SKM-1 (cell line): ENCODE data around the gene POU4F2.

Experiments used
- DNase-seq: peaks from one replicate; lab custom pipeline; 2025; ENCODE audit not compliant: unreplicated experiment; lab: John Stamatoyannopoulos, UW

POU4F2 gene, protein sequence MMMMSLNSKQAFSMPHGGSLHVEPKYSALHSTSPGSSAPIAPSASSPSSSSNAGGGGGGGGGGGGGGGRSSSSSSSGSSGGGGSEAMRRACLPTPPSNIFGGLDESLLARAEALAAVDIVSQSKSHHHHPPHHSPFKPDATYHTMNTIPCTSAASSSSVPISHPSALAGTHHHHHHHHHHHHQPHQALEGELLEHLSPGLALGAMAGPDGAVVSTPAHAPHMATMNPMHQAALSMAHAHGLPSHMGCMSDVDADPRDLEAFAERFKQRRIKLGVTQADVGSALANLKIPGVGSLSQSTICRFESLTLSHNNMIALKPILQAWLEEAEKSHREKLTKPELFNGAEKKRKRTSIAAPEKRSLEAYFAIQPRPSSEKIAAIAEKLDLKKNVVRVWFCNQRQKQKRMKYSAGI

DNA sequence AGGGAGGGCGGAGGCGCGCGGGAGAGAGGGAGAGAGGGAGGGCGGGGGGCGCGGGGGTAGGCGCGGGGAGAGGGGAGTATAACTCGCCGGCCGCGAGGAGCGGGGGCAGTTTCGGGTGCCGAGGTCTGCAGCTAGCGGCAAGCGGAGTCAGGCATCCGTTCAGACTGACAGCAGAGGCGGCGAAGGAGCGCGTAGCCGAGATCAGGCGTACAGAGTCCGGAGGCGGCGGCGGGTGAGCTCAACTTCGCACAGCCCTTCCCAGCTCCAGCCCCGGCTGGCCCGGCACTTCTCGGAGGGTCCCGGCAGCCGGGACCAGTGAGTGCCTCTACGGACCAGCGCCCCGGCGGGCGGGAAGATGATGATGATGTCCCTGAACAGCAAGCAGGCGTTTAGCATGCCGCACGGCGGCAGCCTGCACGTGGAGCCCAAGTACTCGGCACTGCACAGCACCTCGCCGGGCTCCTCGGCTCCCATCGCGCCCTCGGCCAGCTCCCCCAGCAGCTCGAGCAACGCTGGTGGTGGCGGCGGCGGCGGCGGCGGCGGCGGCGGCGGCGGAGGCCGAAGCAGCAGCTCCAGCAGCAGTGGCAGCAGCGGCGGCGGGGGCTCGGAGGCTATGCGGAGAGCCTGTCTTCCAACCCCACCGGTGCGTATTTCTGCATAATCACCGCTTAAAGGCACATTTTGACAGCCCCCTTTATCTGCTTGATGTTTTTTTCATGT is at the start of gene POU4F2:
POU4F2 (plus strand) TSS at position 108 of the 720 bp plus-strand sequence; CDS start at position 356, 248 bp downstream.
- DNase-seq: no peak

DNA sequence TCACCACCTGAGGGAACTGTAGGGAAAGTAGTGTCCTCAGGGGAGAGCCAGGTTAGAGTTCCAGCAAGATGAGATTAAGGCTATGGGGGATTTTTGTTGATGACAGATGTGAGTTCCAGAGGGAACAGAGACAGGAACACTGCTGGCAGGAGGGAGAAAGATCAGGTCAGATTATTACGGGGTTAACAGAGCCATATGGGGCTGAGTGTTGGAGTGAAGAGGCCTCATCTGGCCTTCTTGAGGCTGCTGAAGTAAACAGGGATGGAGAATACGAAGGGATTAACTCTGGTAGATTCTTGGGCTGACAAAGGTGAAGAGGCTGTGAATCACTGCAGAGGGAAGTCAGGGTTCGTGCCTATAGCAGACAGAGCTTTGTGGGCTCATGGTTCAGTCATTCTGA is 47.9 kb upstream of the POU4F2 start:
- no peak for DNase-seq

DNA sequence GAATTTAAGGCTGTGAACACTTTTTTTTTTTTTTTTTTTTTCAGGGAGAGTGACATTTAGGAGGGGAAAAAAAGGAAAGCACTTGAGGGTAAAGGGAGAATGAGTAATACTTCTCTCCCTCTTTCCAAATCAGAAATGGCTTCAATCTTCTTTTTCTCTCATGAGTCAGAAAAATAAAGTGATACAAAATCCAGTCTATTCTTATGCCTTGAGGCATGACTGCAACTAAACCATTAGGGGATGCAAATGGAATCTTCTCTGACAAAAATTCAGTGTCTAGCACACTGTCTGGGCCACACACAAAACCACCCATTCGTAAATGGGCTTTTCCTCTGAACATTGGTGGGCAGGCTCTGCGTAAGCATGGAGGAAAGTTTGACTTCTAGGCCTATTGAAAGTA is 46.7 kb upstream of the POU4F2 start:
- DNase-seq: no peak

DNA sequence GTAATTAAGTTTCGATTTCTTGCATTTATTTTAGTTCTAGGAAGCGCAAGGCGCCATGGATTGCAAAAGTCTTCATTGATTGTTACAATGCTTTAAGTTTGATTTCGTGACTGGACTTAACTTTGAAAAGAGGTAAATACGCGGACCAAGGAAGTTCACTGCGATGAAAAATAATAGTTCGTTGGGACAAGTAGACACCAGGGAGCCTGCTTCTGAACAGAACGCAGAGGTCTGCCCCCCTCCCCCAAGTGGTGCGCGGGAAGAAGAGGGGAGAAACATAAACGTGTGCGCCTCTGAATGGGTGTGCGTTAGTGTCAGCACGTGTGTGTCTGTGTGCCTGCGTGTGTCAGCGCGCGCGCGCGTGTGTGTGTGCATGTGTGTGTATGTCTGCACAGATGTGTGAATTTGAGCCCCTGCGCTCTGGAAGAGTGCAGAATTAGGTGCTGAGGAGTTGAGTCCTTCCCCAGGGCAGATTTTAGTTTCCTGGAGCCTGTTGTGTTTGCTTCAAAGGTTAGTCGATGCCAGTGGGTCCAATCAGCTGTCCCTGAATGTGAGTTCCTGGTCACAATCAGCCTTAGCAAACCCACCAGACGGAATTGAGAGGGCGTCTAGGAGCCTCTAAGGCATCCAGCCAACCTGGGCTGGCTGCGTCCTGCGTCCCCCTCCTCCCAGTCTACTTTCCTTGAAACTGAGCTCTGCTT is 5.8 kb upstream of the POU4F2 start:
- DNase-seq: no peak

DNA sequence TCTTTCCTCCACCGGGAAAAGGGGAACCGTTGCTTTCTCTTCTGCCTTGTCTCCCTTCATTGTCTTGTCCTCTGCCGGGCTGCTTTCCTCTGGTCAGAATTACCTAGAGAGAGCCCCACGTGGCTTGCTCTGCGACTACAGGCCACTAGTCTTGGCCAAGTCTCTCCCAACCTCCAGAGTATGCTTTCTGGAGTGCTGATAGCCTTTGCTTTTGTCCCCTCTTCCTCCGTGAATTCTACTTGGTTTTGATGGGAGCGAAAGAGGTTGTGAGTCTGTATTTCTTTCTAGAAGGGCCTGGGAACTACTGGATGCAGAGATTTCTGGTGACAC is 5.3 kb upstream of the POU4F2 start:
- no peak for DNase-seq

DNA sequence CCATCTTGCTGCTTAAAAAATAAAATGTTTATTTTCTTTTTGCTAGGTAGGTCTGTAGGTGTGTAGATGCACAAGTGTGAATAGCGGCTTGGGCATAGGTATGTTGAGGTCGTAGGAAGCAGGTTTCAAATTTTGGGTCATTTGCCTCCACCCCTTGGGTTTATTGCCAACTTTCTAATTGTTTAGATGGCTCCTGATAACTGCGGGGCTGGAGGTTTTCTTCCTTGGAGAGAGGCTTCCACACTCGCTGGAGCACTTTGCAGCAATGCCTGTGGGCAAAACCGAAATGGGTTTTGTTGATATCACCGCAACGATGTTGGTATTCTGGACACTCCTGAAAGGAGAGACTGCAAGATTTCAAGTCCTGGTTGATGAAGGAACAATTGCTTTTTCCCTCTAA is 3.9 kb upstream of the POU4F2 start:
- no peak for DNase-seq

DNA sequence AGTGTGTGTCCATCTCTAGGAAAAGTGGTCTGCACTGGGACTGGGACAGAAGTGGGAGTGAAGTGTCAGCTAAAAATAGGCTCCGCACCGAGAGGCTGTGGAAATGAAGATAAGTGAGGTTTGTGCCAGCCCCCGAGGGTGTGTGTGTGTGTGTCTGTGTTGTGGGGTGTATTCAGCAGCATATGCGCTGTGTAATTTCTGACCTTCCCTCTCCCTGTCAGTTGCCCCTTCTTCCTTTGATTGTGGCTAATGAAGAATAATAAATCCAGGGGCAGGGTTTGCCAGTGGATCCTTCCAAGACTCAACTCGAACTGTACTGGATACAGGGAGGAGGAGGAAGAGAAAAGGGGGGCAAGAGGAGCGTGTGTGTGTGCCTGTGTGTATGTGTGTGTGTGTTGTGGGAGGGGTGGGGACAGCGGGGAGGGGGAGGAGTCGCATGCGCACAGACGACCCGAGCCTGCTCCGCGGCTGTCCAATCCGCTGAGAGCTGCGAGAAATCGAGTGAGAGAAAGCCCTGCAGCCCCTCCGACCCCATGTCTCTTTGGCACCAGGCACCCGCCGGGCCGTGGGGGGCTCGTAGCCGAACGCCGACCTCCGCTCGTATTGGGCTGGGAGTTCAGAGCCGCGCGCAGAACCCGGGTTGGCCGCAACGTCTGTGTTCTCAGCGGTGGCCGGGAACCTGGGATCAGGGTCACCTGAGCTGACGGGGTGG is 916 bp upstream of the POU4F2 start:
- no peak for DNase-seq

DNA sequence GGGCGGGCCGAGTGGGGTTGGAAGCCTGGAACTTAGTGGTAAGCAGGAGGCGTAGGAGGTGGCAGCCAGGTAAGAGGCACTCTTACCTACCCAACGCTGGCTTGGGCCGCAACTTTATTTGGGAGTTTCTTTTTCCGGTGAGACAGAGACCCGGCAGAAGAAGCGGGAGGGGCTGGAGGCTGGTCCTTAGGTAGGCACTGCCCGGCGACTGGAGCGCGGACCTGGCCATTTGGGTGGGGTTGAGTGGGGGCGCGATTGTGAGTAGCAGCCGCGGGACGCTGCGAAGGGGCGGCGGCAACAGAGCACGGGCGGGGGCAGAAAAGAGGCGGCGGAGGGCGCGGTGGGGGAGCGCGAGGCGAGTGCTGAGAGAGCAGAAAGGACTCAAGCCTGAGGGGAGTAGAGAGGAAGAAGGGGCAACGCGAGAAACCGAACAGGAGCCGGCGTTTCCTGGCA is 334 bp upstream of the POU4F2 start:
- no peak for DNase-seq

DNA sequence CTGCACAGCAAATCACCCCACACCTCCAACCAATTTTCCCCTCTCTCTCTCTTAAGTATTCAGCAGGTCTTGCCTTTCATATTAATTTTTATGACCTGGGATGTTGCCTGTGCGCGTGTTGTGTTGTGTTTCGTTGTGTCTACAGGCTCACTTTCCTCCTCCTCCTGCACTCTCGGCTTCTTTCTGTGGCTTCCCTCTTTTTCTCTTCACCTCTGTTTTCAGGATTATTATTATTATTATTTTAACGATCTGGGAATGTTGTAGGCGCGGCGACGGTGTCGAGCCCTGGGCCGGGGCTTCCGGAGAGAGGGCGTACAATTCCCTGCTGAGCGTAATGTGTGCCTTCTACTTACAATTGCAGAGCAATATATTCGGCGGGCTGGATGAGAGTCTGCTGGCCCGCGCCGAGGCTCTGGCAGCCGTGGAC is 826 bp downstream of the POU4F2 start:
- no peak for DNase-seq

DNA sequence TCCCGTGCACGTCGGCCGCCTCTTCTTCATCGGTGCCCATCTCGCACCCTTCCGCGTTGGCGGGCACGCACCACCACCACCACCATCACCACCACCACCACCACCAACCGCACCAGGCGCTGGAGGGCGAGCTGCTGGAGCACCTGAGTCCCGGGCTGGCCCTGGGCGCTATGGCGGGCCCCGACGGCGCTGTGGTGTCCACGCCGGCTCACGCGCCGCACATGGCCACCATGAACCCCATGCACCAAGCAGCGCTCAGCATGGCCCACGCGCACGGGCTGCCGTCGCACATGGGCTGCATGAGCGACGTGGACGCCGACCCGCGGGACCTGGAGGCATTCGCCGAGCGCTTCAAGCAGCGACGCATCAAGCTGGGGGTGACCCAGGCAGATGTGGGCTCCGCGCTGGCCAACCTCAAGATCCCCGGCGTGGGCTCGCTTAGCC is 1.4 kb downstream of the POU4F2 start:
- no peak for DNase-seq

DNA sequence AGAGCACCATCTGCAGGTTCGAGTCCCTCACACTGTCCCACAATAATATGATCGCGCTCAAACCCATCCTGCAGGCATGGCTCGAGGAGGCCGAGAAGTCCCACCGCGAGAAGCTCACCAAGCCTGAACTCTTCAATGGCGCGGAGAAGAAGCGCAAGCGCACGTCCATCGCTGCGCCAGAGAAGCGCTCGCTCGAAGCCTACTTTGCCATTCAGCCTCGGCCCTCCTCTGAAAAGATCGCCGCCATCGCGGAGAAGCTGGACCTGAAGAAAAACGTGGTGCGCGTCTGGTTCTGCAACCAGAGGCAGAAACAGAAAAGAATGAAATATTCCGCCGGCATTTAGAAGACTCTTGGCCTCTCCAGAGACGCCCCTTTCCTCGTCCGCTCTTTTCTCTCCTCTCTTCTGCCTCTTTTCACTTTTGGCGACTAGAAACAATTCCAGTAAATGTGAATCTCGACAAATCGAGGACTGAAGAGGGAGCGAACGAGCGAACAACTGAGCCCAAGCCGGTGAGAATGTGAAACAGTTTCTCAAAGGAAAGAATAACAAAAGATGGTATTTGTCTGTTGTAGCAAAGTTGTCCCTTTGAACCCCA is 1.9 kb downstream of the POU4F2 start:
- DNase-seq: no peak

DNA sequence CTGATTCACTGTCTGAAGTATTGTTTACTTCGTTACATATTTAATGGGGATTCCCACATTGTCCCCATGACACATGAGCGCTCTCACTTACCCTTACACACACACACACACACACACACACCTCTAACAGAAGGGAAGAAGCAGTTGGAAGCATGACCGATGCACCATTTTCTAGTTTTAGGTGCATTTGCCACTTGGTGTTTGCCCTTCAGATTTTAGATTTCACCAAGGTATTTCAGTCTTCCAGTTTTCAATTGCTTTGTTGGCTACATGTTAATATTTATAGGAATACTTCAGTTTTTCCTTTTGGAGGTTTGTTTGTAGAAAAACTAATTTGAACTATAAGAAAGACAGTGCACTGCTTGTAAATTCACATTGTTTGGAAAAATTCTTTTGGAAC is 3.1 kb downstream of the POU4F2 start:
- DNase-seq: no peak

DNA sequence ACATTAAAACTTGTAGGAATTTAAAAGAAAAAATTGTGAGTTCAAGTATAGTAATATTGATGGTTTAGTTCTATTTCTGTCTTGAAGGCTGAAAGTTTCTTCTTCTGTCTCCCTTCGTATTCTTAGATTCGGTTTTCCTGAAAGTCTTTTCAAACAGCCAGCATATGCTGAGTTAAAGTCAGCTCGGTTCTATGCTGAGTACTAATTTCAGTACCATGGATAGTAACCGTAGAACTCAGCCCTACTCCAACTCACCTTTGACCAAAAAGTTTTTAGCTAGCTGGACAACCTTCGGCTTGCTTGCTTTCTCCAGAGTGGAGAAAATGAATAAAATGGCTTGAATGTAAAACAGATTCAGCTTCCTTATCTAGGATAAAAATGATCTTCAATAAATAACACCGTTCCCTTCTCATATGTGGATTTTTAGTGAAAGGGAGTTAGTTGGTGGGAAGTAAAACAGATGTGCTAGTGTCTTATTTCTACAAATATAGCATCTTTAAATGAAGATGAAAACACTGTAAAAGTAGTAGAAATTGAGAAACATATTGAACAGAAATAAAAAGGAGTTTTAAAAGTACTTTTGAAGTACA is 5.2 kb downstream of the POU4F2 start:
- no peak for DNase-seq

DNA sequence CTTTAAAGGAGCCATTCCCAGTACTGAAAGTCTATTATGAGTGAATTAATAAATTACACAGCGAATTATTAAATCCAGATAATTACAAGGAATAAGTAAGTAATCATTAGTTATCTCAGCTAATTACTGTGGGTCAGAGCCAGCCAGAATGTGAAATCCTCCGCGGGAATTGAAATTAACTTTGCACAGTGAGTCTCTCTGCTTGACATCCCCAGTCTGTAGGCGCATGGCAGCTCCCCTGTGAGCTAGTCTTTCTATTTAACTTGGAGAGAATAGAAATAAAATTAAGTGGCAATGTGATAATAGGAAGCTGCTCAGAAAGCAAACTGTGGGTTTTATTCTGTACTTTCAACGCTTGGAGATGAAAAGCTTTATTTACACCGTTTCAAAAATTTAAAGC is 7.2 kb downstream of the POU4F2 start:
- DNase-seq: no peak

DNA sequence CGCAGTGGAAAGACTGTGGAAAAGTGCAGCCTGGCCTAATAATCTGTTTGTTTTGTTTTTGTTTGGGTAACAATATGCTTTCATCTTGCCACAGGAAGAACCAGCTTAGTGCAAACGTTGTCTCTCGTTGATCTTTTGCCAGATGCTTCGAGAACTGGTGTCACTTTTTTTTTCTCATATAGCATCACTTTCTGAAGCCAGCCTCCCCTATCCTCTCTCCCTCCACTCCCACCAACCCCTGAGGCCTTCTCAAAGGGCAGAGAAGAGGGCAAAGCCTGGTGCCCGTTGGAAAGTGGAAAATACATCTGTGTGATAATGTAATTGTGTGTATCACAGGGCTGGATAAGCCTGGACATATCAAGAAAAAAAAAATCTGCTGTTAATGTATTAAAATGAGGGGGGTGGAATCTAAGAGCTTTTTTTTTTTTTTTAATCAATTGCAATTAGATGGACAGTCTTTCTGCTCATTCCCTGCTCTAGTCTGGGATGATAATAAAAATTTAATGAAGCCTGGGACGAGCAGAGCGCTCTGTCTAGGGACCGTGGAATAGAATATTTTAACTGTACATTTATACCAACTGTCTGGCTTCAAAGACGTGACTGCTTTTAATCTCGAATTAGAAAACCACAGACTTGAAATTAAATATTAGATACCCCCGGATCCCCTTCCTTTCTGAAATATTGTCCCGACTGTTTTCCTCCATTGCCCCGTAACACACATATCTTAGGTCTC is 8.1 kb downstream of the POU4F2 start:
- no peak for DNase-seq

DNA sequence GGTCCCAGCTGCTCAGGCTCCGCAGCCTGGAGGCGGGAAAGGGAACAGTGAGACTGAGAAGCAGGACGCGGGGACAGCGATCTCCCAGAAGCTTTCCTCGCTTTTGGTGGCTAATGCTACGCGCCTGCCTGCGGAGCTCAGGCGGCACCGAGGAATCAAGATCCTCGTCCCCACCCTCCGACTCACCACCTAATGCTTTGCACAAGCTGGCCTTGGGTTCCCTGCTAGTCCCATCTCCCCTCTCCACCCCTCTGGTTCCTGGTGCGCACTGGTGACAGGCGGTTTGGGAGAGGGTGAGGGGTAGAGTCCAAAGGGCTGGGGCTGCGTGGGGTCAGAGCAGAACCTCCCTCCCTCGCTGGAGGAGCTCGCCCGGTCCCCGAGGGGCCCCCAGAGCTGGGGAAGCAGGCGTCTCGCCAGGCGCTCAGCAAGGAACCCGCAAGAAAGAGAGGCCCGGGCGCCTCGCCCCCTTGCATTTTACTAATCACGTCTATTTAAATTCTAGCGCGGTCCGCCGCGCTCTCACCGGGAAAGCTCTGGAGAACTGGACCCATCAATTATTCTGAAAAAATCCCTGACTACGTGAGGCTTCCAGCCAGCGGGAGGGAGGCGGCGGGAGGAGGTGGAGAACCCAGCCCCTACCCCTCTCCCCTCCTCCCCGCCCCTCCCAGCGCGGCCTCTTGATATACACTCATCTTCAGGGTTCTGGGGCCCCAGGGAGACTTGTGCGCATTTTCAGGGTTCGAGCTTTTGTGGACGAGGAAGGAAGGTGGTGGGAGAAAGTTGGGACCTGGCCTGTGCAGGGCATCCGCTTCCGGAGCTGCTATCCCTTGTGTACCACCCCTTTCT is 9.1 kb downstream of the POU4F2 start:
- no peak for DNase-seq

DNA sequence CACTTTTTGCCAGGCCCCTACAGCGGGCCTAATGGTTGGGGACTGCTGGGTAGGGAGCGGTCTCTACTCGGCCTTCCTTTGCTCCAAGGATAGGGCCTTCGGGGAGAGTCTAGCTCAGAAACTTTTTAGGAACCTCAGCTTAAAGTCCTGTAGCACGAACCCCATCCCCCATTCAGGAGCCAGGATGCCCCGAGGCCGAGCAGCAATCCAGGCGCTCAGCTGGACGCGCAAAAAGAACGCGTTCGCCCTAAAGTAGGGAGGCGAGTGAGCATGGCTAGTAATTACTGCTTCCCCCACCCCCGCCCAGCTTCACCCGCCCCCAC is 9.7 kb downstream of the POU4F2 start:
- no peak for DNase-seq

DNA sequence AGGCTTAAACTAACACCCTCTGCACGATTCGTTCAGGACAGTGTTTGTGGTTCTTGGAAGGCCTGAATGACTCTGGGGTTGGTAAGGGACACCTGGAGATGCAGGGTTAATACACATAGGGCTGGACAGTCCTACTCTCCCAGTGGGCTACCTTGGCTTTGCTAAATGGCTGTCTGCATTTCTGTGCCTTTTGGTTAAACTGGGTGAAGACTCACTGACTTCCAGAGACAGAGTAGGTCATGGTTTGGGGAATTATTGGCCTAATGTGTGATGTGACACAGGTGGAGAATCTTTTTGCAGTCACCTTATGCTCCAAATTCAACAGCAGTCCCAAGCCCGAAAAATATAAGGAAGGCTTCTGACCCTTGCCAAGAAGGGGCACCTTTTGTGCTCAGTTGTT is 10.5 kb downstream of the POU4F2 start:
- no peak for DNase-seq

DNA sequence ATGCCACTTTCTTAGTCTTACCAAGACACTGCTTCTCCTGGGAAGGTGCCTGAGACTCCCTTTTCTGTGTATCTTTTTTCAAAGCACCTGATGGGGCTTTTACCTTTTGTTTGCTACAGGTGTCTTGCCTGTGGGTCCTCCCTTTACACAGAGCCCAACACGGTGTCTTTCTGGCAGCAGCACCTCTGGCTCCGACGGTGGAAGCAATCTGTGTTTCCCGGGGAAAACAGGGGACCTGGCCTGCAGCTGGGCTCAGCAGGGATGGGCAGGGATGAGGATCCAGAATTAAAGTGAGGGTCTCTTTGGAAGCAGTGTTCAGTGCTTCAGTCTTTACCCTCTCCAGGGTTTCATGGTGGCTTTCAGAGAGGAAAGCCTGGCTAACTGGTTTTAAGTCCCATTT is 11.3 kb downstream of the POU4F2 start:
- DNase-seq: no peak
